ENCODE data around the gene SIRT2.
A peak's percentile ranks its signal among the peaks of the same experiment; 100 is the strongest.

Gene SIRT2

GRCh38 chr19:38939957-38940356 is 40.5 kb upstream of the SIRT2 start:
- no peak for TF ChIP-seq ZNF384 (IDR thresholded peaks at IDR 0.05)
- TF ChIP-seq FOXK2 (IDR thresholded peaks at IDR 0.05) = no peak
- no peak for TF ChIP-seq HDGF (IDR thresholded peaks at IDR 0.05; ENCODE audit: borderline replicate concordance)
- no peak for TF ChIP-seq CTBP1 (IDR thresholded peaks at IDR 0.05; ENCODE audit: borderline replicate concordance)
- TF ChIP-seq TARDBP (IDR thresholded peaks at IDR 0.05) = no peak
- TF ChIP-seq L3MBTL2 (conservative IDR thresholded peaks at IDR 0.05) = no peak
- no peak for TF ChIP-seq NFRKB (IDR thresholded peaks at IDR 0.05)
- no peak for TF ChIP-seq ARNT (IDR thresholded peaks at IDR 0.05)
- TF ChIP-seq FOXA1 (IDR thresholded peaks at IDR 0.05) = no peak
- no peak for TF ChIP-seq SUZ12 (IDR thresholded peaks at IDR 0.05)
- no peak for TF ChIP-seq FOXM1 (IDR thresholded peaks at IDR 0.05; ENCODE audit: borderline replicate concordance)
- TF ChIP-seq LEF1 (IDR thresholded peaks at IDR 0.05; ENCODE audit: borderline replicate concordance) = no peak
- TF ChIP-seq SP1 (IDR thresholded peaks at IDR 0.05) = no peak
- TF ChIP-seq PKNOX1 (IDR thresholded peaks at IDR 0.05) = no peak
- TF ChIP-seq BHLHE40 (IDR thresholded peaks at IDR 0.05; ENCODE audit: borderline replicate concordance) = no peak
- TF ChIP-seq ELF4 (IDR thresholded peaks at IDR 0.05) = no peak
- POLR2A ChIA-PET = interaction anchor here (0.6 kb wide), 1 partner anchor 536 kb away, joined by 3 read pairs; no protein-coding TSS in a partner anchor
- DNase-seq (ENCODE audit: extremely low spot score) = no peak
- CTCF ChIA-PET = no interaction called here

DNA sequence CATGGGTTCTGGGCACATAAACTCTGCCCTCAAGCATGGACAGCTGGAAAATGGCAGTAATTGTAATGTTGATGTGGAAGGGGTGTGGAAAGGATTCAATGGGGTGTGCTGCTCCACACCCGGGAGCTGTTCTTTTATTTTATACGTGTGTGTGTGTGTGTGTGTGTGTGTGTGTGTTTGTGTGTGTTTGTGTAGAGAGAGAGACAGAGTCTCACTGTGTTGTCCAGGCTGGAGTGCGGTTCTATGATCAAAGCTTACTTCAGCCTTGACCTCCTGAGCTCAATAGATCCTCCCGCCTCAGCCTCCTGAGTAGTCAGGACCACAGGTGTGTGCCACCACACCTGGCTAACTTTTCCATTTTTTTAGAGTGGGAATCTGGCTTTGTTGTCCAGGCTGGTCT is 34.1 kb upstream of the SIRT2 start:
- CTCF ChIA-PET = no interaction called here
- POLR2A ChIA-PET = interaction anchor here (1.2 kb wide), 1 partner anchor 42 kb away, joined by 3 read pairs; the partner anchor contains the start of gene FBXO17
- no peak for DNase-seq (ENCODE audit: extremely low spot score)
- TF ChIP-seq L3MBTL2 (conservative IDR thresholded peaks at IDR 0.05) (no peak), FOXA1 (IDR thresholded peaks at IDR 0.05) (no peak), ELF4 (IDR thresholded peaks at IDR 0.05) (no peak), FOXK2 (IDR thresholded peaks at IDR 0.05) (no peak), ARNT (IDR thresholded peaks at IDR 0.05) (no peak), SUZ12 (IDR thresholded peaks at IDR 0.05) (no peak)

DNA sequence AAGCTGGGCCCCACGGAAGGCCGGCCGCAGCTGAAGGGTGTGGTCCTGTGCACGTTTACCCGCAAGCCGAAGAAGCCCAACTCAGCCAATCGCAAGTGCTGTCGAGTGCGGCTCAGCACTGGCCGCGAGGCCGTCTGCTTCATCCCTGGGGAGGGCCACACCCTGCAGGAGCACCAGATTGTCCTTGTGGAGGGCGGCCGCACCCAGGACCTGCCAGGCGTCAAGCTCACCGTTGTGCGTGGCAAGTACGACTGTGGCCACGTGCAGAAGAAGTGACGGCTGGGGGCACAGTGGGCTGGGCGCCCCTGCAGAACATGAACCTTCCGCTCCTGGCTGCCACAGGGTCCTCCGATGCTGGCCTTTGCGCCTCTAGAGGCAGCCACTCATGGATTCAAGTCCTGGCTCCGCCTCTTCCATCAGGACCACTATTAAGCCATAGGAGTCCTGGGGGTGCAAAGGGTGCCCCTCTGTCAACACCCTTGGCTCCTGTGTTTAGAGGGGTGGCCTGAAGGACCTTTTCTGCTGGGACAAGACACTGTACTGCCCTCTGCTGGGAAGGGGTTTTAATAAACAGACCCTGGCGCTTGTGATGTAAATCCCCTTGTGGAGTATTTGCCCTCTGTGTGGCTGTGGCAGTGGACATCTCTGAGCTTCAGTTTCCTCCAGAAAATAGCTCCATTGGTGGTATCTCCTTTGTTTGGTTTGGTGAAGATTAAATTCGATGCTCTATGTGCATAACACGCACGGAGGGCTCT is 33.2 kb upstream of the SIRT2 start:
- TF ChIP-seq NFRKB (IDR thresholded peaks at IDR 0.05) (no peak), PKNOX1 (IDR thresholded peaks at IDR 0.05) (no peak), LEF1 (IDR thresholded peaks at IDR 0.05; ENCODE audit: borderline replicate concordance) (no peak), SUZ12 (IDR thresholded peaks at IDR 0.05) (no peak), ZNF384 (IDR thresholded peaks at IDR 0.05) (no peak), FOXM1 (IDR thresholded peaks at IDR 0.05; ENCODE audit: borderline replicate concordance) (no peak), CTBP1 (IDR thresholded peaks at IDR 0.05; ENCODE audit: borderline replicate concordance) (no peak), HDGF (IDR thresholded peaks at IDR 0.05; ENCODE audit: borderline replicate concordance) (no peak), TARDBP (IDR thresholded peaks at IDR 0.05) (no peak), L3MBTL2 (conservative IDR thresholded peaks at IDR 0.05) (no peak), BHLHE40 (IDR thresholded peaks at IDR 0.05; ENCODE audit: borderline replicate concordance) (no peak), ARNT (IDR thresholded peaks at IDR 0.05) (no peak), FOXK2 (IDR thresholded peaks at IDR 0.05) (no peak), ELF4 (IDR thresholded peaks at IDR 0.05) (no peak), FOXA1 (IDR thresholded peaks at IDR 0.05) (no peak), SP1 (IDR thresholded peaks at IDR 0.05) (no peak)
- ChIA-PET POLR2A (interaction anchor here (1.2 to 2.9 kb wide), 4 partner anchors 32 to 425 kb away, joined by 3 to 14 read pairs (median 3); partner anchors contain the start of genes FBXO17, NFKBIB and SIRT2), CTCF (interaction anchor here (0.7 kb wide), 1 partner anchor 21 kb away, joined by 3 read pairs; no protein-coding TSS in a partner anchor)
- no peak for DNase-seq (ENCODE audit: extremely low spot score)

- DNase-seq (ENCODE audit: extremely low spot score) = no peak
- TF ChIP-seq ZNF384 (IDR thresholded peaks at IDR 0.05) (no peak), PKNOX1 (IDR thresholded peaks at IDR 0.05) (no peak), ARNT (IDR thresholded peaks at IDR 0.05) (no peak), ELF4 (IDR thresholded peaks at IDR 0.05) (no peak), FOXK2 (IDR thresholded peaks at IDR 0.05) (no peak), NFRKB (IDR thresholded peaks at IDR 0.05) (no peak), BHLHE40 (IDR thresholded peaks at IDR 0.05; ENCODE audit: borderline replicate concordance) (no peak), HDGF (IDR thresholded peaks at IDR 0.05; ENCODE audit: borderline replicate concordance) (no peak), FOXM1 (IDR thresholded peaks at IDR 0.05; ENCODE audit: borderline replicate concordance) (no peak), LEF1 (IDR thresholded peaks at IDR 0.05; ENCODE audit: borderline replicate concordance) (no peak), TARDBP (IDR thresholded peaks at IDR 0.05) (no peak), SUZ12 (IDR thresholded peaks at IDR 0.05) (no peak), L3MBTL2 (conservative IDR thresholded peaks at IDR 0.05) (no peak), FOXA1 (IDR thresholded peaks at IDR 0.05) (no peak), SP1 (IDR thresholded peaks at IDR 0.05) (no peak), CTBP1 (IDR thresholded peaks at IDR 0.05; ENCODE audit: borderline replicate concordance) (no peak)
- ChIA-PET POLR2A (interaction anchor here (1.1 to 2.9 kb wide), 10 partner anchors 12 to 424 kb away, joined by 3 to 14 read pairs (median 4); partner anchors contain the start of genes ECH1, NFKBIB and SIRT2), CTCF (interaction anchor here (2.2 kb wide), 1 partner anchor 44 kb away, joined by 6 read pairs; no protein-coding TSS in a partner anchor)
These were observed 32.0 kb upstream of the SIRT2 start for GRCh38 chr19:38931521-38931793.

GRCh38 chr19:38930776-38931520 is 31.5 kb upstream of the SIRT2 start, which contains the start of gene MRPS12:
MRPS12 (plus strand) TSS chr19:38930944; CDS start chr19:38931295, 351 bp downstream.
- peak; percentile 98 for DNase-seq (ENCODE audit: extremely low spot score)
- POLR2A ChIA-PET = interaction anchor here (0.6 to 2.9 kb wide), 22 partner anchors 10 to 528 kb away, joined by 3 to 14 read pairs (median 4); partner anchors contain the start of genes ACTN4, ECH1, FAM98C and NFKBIB
- TF ChIP-seq FOXK2 (IDR thresholded peaks at IDR 0.05) = no peak
- TF ChIP-seq PKNOX1 (IDR thresholded peaks at IDR 0.05) = peak; percentile 96
- no peak for TF ChIP-seq NFRKB (IDR thresholded peaks at IDR 0.05)
- no peak for TF ChIP-seq SUZ12 (IDR thresholded peaks at IDR 0.05)
- no peak for TF ChIP-seq LEF1 (IDR thresholded peaks at IDR 0.05; ENCODE audit: borderline replicate concordance)
- TF ChIP-seq ELF4 (IDR thresholded peaks at IDR 0.05) = peak; percentile 60; the same call in 1 of the 2 replicates
- no peak for TF ChIP-seq FOXA1 (IDR thresholded peaks at IDR 0.05)
- TF ChIP-seq SP1 (IDR thresholded peaks at IDR 0.05) = no peak
- TF ChIP-seq ARNT (IDR thresholded peaks at IDR 0.05) = no peak
- TF ChIP-seq ZNF384 (IDR thresholded peaks at IDR 0.05) = no peak
- TF ChIP-seq CTBP1 (IDR thresholded peaks at IDR 0.05; ENCODE audit: borderline replicate concordance) = no peak
- peak; percentile 96; the same call in 1 of the 2 replicates for TF ChIP-seq HDGF (IDR thresholded peaks at IDR 0.05; ENCODE audit: borderline replicate concordance)
- no peak for TF ChIP-seq FOXM1 (IDR thresholded peaks at IDR 0.05; ENCODE audit: borderline replicate concordance)
- TF ChIP-seq L3MBTL2 (conservative IDR thresholded peaks at IDR 0.05) = peak; percentile 81
- TF ChIP-seq BHLHE40 (IDR thresholded peaks at IDR 0.05; ENCODE audit: borderline replicate concordance) = no peak
- no peak for TF ChIP-seq TARDBP (IDR thresholded peaks at IDR 0.05)
- CTCF ChIA-PET = interaction anchor here (0.5 to 2.2 kb wide), 11 partner anchors 12 to 528 kb away, joined by 3 to 6 read pairs (median 4); partner anchors contain the start of genes FAM98C, NFKBIB and SIRT2

Data from HEK293T (cell line).